SW480 (cell line): ENCODE results near the gene RHNO1.
"Not testable (repeated sequence)": the region's sequence is repeated elsewhere in the genome, so short reads cannot be mapped to it uniquely, and the experiment has no call there.

Experiments used
- DNase-seq: peaks from one replicate; pipeline ENCODE4 v3.0.0-alpha.2; 2016; ENCODE audit warnings: low spot score

The RHNO1 gene

DNA sequence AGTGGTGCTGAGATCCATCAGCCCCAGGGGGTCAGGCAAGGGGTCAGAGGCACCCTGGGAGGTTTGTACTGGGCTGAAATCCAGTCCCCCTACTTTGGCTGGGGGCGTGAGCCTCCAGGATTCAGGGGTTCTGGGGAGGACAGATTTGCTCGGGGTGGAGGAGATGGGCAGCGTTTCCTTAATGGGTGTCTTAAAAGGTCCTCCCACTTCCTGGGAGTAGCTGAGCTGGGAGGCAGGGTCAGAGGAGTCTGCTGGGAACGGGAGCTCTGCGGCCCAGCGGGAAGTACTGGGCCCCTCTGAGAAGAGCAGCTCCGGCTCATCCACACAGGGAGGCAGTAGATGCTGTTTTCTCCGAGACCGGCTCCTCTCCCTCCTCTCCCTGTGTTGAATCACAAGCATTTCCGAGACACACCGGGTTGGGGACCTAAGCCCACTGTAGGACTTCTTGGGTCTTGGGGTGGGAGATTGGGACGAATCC is 18.0 kb upstream of the RHNO1 start:
- no peak for DNase-seq

DNA sequence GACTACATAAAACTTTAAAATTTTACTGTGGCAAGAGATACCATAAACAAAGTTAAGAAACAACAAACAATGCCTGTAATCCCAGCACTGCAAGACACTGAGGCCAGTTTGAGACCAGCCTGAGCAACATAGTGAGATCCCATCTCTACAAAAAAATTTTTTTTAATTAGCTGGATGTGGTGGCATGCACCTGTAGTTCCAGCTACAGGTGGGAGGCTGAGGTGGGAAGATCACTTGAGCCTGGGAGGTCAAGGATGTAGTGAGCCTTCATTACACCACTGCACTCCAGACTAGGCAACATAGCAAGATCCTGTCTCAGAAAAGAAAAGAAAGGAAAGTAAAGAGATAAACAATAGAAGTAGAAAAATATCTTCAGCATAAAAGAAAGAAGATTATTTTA is 16.9 kb upstream of the RHNO1 start:
- no peak for DNase-seq

DNA sequence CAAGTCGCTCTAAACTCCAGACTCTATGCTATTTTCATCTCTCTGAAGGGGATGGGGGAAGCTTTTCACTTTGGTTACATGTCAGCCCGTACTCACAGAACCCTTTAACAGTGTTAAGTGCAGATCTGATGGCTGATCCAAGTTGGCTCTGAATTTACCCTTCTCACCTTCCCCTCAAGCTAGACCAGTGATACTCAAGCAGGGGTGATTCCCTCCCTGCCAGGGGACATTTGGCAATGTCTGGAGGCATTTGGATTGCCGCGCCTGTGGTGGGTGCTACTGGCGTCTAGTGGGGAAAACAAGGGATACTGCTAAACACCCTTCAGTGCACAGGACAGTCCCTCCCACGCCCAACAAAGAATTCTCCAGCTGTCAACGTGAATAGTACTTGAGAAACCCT is 14.1 kb upstream of the RHNO1 start:
- DNase-seq = no peak

DNA sequence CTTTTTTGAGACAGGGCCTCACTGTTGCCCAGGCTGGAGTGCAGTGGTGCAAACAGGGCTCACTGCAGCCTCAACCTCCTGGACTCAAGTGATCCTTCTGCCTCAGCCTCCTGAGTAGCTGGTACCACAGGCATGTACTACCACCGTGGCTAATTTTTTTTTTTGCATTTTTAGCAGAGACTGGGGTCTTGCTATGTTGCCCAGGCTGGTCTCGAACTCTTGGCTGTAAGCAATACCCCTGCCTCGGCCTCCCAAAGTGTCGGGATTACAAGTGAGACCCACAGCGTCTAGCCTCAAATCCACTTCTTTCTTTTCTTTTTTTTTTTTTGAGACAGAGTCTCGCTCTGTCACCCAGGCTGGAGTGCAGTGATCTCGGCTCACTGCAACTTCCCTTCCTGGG is 13.6 kb upstream of the RHNO1 start:
- not testable (repeated sequence) for DNase-seq

DNA sequence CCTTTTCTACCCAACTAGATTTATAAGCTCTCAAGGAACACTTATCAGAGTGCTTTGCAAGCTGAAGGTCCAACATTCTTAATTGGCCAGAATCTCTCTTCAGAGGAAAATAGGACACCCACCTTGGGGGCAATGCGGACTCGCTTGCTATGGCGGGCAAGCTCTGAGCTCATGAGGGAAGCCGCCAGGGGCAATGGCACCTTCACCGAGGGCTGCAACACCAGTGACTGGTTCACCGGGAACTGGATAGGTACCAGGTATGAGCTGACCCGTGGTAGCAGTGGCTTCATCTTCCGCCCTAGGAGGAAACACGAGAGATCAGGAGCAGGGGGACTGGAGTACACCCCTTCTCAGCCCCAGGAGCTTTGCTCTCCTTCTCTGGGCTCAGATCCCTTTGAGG is 12.8 kb upstream of the RHNO1 start:
- DNase-seq = no peak

DNA sequence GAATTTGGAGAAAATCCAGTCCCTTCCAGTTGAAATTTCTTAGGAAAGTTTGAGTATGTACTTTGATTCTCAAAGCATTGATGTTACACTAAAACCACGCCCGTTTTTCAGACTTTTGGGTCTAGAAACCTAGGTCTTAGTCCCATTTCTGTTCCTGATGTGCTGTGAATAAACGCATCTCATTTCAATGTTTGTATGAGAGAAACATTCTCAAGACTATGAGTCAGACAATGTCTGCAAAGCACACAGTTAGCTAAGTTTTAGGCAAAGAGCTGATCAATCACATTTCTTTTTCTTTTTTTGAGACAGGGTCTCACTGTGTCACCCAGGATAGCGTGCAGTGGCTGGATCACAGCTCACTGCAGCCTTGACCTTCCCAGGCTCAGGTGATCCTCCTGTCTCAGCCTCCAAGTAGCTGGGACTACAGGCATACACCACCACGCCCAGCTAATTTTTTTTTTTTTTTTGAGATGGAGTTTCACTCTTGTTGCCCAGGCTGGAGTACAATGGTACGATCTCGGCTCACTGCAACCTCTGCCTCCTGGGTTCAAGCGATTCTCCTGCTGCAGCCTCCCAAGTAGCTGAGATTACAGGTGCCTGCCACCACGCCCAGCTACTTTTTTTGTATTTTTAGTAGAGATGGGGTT is 7.9 kb upstream of the RHNO1 start:
- DNase-seq = not testable (repeated sequence)

DNA sequence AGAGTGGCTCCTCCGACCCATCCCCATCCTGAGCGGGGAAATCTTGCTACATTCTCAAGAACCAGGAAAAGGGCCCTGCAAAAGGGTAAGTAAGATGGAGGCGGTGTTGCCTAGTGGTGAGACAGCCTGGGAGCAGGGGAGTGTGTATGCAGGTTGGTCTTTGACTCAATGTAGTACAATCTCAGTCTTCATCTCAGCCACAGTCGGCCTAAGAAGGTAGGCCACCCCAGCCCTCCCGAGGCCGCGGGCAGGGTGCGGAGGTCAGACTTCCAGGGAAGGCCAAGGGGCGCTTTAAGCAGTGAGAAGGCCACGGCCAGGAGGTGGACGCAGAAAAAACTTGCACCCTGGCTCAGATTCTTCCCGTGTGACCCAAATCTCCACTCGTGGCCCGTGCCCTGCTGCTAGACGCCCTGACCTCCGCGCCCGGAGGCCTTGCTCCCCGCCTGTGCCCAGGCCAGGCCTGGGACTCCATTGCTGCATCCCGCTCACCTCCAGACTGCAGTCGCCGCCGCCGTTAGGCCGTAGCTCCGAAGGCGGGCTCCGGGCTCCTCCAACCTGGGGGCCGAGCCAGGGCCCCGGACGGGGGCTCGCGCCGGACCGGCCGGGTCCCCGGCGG is 484 bp upstream of the RHNO1 start:
- peak; percentile 53 for DNase-seq

DNA sequence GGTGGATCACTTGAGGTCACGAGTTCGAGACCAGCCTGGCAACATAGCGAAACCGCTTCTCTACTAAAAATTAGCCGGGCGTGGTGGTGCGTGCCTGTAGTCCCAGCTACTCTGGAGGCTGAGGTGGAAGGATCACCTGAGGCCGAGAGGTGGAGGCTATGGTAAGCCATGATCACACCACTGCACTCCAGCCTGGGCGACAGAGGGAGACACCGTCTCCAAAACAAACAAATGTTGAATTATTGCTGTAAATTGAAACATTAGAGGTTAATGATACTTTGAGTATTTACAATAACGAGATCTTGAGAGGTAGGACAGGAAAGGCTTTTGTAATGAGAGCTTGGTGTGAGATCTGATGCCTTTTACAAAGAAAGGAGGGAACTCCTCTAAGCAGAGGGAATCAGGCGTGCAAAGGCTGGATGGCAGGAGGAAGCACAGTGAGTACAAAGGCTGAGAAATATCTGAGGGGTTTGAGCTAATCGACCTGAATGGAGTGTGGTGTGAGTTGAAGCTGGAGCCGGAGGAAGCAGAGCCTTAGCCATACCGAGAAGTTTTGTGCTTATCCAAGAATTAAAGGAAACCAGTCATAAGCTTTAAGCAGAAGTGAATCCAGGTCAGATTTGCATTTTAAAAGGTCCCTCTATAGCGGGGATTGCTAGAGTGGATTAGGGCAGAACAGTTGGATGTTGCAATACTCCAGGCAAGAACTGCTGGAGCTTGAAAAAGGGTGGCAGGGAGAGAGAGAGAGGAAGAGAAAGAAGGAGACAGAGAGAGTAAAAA is 1.1 kb downstream of the RHNO1 start:
- no peak for DNase-seq

DNA sequence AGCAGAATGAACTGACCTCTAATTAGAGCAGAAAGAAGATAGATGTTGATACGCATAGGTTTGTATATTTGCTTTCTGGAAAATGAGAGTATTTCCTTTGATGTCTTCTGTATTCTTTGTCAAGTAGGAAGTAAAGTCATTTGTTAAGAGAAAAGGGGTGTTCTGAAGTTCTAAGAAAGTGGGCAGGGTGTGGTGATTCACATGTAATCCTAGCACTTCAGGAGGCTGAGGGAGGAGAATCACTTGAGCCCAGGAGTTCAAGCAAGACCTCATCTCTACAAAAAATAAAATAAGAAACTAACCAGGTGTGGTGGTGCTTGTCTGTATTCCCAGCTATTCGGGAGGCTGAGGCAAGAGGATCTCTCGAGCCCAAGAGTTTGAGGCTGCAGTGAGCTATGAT is 2.8 kb downstream of the RHNO1 start:
- DNase-seq = no peak

DNA sequence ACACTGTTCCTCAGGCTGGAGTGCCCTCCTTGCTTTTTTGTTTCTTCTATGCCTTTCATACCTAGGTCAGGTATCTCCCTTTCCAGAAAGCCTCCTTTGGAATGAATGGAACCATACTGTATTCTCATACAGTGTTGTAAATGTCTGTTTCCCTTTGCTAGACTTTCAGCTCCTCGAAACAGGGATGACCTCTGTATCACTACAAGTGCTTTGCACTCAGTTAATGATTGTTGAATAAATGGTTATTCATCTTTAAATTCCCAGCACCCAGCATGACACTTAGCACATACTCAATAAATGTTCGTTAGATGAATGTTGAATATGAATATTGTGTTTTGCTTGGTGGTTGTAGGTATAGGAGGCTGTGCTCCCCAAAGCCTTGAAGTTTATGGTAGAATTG is 7.8 kb downstream of the RHNO1 start:
- no peak for DNase-seq

DNA sequence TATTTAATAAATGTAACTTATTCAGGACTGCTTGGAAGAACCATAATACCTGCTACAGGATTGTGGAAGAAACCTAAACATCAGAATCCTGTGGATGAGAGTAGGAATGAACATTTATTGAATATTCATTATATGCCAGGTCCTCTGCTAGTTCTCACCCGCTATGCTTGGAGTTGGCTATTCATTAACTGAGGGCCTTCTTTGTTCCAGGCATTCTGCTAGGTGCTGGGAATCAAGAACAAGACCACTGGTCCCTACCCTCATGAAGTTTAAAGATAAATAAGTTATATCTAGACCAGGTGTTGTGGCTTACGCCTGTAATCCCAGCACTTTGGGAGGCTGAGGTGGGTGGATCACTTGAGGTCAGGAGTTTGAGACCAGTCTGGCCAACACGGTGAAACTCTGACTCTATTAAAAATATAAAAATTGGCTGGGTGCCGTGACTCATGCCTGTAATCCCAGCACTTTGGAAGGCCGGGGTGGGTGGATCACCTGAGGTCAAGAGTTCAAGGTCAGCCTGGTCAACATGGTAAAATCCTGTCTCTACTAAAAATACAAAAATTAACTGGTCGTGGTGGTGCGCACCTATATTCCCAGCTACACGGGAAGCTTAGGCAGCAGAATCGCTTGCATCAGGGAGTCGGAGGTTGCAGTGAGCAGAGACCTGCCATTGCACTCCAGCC is 9.9 kb downstream of the RHNO1 start:
- DNase-seq = no peak

DNA sequence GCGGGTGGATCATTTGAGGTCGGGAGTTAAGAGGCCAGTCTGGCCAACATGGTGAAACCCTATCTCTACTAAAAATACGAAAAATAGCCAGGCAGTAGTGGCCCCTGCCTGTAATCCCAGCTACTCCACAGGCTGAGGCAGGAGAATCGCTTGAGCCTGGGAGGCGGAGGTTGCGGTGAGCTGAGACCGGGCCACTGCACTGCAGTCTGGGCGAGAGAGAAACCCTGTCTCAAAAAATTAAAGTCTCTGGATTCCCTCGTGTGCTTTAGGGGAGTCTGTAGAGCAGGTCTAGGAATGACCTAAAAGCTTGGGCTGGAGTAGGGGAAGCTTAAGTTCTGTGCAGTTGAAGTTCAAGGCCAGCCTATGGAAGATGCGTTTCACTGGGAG is 13.0 kb downstream of the RHNO1 start:
- no peak for DNase-seq

DNA sequence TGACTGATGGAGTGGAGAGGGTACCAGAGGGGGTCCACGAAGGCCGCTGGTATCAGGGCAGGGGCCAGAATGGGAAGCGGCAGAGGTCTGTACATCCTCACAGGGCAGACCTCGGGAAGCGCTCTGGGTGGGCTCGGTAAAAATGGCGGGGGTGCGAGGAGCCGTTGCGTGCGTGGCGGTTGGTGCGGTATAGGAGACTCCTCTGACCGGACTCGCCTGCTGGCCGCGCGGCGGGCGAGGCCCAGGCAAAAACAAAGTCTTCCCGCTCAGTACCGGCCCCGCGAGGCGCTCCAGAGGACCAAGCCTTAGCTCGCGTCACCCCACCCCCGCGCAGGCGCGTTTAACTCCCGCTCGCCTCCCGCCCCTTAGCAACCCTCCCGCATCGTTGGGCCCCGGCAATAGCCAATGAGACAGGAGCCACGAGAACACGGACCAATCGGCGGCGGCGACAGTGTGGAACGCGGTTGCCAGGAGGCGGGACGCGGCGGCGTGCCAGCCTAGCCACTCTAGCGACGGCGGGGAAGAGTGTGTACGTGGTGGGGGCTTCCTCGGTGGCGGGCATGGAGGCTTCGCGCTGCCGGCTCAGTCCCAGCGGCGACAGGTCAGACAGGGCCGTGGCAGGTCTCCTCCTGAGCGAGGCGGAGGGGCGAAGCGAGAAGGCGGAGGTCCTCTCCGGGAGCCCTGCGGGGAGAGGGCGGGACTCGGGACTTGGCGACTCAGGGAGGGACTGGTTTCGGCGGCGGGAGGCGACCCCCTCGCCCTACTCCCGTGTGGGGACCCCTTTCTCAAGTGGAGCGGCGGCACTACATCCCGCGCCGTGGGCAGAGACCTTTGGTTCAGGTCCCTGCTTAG is 13.6 kb downstream of the RHNO1 start, which contains the start of gene TULP3:
Gene TULP3 (plus strand): TSS at position 504 of the 852 bp plus-strand sequence. CDS start 57 bp downstream, at position 561.
- DNase-seq = peak; percentile 99

DNA sequence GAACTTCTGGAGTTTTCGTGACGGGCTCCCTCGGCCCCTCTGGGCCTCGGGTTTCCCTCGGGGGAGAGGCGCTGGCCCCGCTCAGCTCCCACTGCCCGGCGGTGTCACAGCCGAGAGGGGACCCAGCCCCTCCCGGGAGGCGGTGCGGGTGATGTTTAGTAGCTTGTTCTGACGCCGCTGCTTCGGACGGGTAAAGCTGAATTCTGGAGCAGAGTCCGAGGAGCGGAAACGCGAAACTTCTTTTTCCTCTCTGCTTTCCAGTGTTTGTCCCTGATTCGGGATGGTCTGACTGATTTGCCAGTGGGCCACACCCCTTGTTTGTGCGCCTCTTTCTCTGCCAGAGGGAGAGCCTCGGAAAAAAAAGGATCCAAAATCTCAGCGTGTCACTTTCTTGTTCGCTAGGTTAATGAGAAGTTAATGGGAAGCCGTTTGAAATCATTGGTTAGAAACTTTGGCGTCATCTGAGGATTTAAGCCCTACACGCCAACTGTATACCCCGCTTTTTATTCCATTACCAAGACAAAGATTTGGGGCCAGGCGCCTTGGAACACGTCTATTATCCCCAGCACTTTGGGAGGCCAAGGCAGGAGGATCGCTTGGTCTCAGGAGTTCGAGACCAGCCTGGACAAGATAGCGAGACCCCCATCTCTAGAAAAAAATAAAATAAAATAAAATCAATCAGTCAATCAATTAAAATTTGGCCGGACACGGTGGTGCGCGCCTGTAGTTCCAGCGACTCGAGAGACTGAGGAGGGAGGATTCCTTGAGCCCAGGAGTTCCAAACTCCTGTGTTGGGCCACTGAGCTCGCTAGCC is 14.4 kb downstream of the RHNO1 start:
- peak; percentile 75 for DNase-seq

DNA sequence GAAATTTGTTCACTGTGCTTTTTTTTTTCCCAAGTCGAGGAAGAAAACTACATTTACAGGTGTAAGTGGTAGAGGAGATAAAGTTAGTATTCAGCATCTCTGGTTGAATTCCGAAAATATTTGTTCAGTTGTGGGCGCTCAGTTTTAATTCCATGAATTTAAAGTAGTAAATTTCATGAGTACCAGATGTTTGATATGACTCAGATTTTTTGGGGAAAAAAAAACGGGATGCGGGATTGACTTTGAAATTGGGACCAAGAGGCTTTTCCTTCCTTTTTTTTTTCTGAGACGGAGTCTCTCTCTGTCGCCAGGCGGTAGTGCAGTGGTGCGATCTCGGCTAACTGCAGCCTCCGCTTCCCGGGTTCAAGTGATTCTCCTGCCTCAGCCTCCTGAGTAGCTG is 15.2 kb downstream of the RHNO1 start:
- DNase-seq = no peak

DNA sequence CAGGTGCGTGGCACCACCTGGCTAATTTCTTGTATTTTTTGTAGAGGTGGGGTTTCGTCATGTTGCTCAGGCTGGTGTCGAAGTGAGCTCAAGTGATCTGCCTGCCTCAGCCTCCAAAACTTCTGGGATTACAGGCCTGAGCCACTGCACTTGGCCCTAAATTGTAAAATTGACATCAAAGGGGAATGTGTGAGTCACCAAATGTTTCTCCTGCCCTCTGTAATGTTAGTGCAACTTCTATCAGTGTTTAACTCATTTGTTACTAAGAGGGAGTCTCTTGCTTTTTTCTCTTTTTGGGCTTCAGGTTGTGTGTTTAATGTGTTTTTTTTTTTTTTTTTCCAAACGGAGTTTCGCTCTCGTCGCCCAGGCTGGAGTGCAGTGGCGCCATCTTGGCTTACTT is 16.0 kb downstream of the RHNO1 start:
- peak; percentile 94 for DNase-seq

DNA sequence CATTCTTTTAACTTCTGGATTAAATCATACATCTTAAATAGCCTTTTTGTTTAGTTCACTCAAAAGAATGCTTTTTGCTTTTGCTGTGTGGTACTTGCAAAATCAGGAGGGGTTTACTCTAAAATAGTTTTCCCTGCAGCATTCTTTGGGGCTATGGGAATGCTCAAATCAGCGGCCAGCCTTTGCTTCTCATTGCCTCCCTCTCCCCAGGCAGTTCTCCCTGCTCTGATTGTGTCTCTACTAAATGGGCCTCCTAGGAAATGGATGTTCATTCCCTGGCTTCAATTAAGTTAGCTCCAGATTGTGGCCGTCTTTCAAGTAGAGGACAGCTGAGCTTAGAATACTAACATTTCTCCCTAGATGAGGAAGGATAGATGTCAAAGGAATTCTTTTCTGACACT is 18.0 kb downstream of the RHNO1 start:
- no peak for DNase-seq

DNA sequence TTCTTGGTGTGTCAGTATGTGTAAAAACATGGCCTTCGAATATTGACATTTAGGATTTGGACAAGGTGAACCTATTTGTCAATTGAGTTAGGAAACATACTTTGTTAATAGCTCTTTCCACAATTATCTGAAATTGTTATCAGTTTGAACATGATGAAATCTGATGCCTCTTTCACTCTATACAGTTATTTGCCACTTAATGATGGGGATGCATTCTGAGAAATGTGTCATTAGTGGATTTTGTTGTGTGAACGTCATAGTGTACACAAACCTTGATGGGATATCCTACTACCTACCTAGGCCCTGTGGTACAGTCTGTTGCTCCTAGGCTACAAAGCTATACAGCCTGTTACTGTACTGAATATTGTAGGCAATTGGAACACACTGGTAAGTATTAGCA is 18.5 kb downstream of the RHNO1 start:
- DNase-seq = peak; percentile 46

DNA sequence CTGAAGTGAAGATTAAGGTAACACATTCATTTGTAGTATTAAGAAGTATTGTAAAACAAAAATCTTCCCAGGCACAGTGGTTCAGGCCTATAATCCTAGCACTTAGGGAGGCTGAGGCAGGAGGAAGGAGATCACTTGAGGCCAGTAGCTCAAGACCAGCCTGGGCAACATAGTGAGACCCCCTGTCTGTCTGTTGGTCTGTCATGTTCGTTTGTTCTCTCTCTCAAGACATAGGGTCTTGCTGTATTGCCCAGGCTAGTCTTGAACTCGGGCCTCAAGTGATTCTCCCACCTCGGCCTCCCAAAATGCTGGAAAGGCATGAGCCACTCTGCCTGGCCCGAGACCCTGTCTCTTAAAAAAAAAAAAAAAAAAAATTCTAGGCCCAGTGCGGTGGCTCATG is 20.4 kb downstream of the RHNO1 start:
- DNase-seq = no peak

DNA sequence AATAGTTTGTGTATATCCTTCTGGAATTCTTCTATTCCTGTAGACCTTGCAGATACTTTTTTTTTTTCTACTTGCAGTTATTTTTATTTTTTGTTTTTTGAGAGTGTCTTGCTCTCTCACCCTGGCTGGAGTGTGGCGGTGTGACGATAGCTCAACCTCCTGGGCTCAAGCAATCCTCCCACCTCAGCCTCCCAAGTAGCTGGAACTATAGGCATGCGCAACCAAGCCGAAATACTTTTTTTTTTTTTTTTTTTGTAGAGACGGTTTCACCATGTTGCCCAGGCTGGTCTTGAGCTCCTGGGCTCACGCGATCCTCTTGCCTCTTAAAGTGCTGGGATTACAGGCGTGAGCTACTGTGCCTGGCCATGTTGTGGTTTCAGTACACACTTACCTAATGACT is 23.6 kb downstream of the RHNO1 start:
- DNase-seq = no peak
